Measurements from ENCODE around the gene FMN1. TPM values are rescaled to one million over a fixed set of nuclear protein-coding genes. Genes with fewer than 3 reads are reported as not detected.
"Not testable (repeated sequence)": the region's sequence is repeated elsewhere in the genome, so short reads cannot be mapped to it uniquely, and the experiment has no call there.

The FMN1 gene
- total and polyA plus RNA-seq, 8 donors, result 1.9 to 10.2 (median 3.0) TPM

DNA sequence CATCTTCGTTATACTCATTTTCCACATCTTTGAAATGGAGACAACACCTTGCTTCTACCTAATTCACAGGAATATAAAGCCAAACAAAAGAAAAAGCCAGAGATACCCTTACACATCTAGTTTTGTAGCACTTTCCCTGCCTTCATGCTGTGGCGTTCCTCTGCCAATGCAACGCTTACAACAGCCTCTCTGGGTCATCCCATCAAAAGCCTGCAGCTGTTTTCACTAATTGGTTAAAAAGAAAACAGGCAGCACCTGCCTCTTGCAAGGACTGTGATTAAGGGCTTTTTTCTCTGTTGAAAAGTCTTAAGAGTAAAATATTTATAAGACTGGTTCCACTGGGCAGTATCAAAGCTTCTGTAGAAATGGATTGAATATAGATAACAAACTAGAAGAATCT, 120.3 kb downstream of the FMN1 start:
- H3K36me3 ChIP-seq, result no peaks in the 10 kb centered on the region
- no peak overlapping the region for H3K27ac ChIP-seq
- no peak for TF ChIP-seq CTCF (IDR thresholded peaks at IDR 0.05)
- H3K4me3 ChIP-seq, result no peak overlapping the region
- FAIRE-seq (no peak), ATAC-seq (no peak), DNase-seq (no peak)
- intact Hi-C loops (cut with DNase I), result no loop called here
- H3K9me3 ChIP-seq, result no peaks in the 10 kb centered on the region
- WGBS, 2 donors, result 68 to 78% methylated on average over 3 of the region's 3 CpGs
- no peaks in the 10 kb centered on the region for H3K4me1 ChIP-seq
- no peaks in the 10 kb centered on the region for H3K27me3 ChIP-seq

DNA sequence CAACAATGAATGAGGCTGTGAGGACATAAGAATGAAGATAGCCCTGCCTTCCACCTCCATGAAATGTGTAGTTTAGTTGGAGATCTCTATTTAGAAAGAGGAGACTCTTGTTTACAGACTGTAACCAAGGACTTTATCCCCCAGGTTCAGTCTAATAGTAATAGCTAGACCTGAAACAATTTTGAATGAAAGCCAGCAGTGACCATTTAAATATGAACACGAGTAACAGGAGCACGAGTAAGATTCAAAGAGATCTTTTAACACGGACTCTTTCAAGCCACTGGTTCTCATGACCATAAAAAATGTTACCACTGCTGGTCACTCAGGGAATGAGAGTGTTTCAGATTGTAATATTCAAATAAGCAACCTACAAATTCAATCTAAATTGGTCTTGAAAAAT, 123.1 kb downstream of the FMN1 start:
- no peak for ATAC-seq
- no peaks in the 10 kb centered on the region for H3K4me1 ChIP-seq
- FAIRE-seq, result no peak

DNA sequence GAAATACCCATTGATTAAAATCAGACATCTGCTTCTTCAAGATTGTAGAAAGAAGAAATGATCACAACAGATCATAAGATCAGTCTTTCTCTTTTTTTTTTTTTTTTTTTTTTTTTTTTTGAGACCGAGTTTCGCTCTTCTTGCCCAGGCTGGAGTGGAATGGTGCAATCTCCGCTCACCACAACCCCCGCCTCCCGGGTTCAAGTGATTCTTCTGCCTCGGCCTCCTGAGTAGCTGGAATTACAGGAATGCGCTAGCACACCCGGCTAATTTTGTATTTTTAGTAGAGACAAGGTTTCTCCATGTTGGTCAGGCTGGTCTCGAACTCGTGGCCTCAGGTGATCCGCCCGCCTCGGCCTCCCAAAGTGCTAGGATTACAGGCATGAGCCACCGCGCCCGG, 124.6 kb downstream of the FMN1 start:
- H3K27me3 ChIP-seq; H3K4me1 ChIP-seq; ATAC-seq; H3K9me3 ChIP-seq; H3K27ac ChIP-seq; FAIRE-seq; DNase-seq; H3K36me3 ChIP-seq; H3K4me3 ChIP-seq; intact Hi-C loops (cut with DNase I): not testable (repeated sequence)
- 90 to 91% methylated on average over 16 of the region's 16 CpGs for WGBS, 2 donors

More for the DNA sequence above, 123.1 kb downstream of the FMN1 start:
- Histone ChIP-seq H3K36me3 (no peaks in the 10 kb centered on the region), H3K9me3 (no peaks in the 10 kb centered on the region), H3K27ac (no peak overlapping the region), H3K27me3 (no peaks in the 10 kb centered on the region), H3K4me3 (no peak overlapping the region)
- no peak for TF ChIP-seq CTCF (IDR thresholded peaks at IDR 0.05)
- whole genome bisulfite sequencing, 2 donors, result 43 to 44% methylated on average over 3 of the region's 3 CpGs
- intact Hi-C loops (cut with DNase I), result no loop called here
- DNase-seq, result no peak

DNA sequence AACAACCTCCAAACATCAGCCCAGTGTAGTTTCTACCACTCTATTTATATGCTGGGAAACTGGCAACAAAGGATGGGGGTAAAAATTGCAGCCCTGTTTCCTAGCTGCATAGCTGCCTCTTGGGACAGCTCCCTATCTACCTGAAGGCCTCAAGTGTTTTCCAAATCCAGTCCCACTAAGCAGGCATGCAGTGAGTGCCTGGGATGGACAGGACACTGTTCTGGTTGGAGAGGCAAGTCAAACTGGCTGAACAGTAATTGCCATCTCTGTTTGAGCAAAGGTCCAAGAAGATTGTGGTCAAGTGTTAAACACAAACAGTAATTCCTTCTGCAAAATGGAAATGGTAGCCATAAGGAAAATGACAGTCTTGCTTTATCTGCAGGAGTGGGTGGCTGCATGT, 125.4 kb downstream of the FMN1 start:
- DNase-seq (no peak), FAIRE-seq (no peak), ATAC-seq (no peak)
- H3K9me3 ChIP-seq, result no peaks in the 10 kb centered on the region
- intact Hi-C loops (cut with DNase I), result no loop called here
- no peak for TF ChIP-seq CTCF (IDR thresholded peaks at IDR 0.05)
- no peaks in the 10 kb centered on the region for H3K27me3 ChIP-seq
- H3K27ac ChIP-seq, result peak overlapping the region in 3 of 4 donors; percentile 76 to 86 (median 82)
- no peaks in the 10 kb centered on the region for H3K4me1 ChIP-seq
- no peak overlapping the region for H3K4me3 ChIP-seq
- H3K36me3 ChIP-seq, result no peaks in the 10 kb centered on the region

DNA sequence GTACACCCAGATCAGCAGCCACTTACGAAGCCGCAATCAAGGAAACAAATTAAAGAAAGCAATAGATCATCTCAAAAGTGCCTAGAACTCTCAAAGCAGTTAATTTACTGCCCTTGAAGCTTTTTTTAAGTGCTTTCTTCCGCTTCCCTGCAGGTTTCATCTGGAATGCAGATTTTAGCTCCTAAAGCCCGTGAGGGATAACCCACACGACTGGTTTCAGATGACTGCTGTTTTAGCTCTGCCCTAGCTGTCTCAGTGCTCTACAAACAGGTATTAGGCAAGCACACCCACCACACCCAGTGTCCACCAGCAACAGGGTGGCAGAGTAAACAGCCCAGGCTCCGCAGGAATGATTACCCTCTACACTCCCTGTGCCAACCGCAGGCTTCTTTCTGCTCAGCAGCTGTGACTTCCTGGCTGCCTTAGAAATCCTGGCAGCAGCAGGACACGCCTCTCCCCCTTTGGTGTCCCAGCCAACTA, 126.0 kb downstream of the FMN1 start:
- FAIRE-seq, result no peak
- H3K9me3 ChIP-seq, result no peaks in the 10 kb centered on the region
- H3K36me3 ChIP-seq, result no peaks in the 10 kb centered on the region
- intact Hi-C loops (cut with DNase I), result no loop called here
- DNase-seq, result peak in 4 of 6 donors; percentile 44 to 58 (median 52)
- peak overlapping the region; percentile 61 to 86 (median 79) for H3K27ac ChIP-seq
- 41 to 47% methylated on average over 8 of the region's 8 CpGs for WGBS, 2 donors
- ATAC-seq, result peak; percentile 80 to 88 (median 86)
- peak overlapping the region in 1 of 4 donors; percentile 32 for H3K4me3 ChIP-seq
- no peaks in the 10 kb centered on the region for H3K4me1 ChIP-seq
- TF ChIP-seq CTCF (IDR thresholded peaks at IDR 0.05), result no peak
- H3K27me3 ChIP-seq, result no peaks in the 10 kb centered on the region
